ENCODE results near the gene APMAP.

APMAP gene

DNA sequence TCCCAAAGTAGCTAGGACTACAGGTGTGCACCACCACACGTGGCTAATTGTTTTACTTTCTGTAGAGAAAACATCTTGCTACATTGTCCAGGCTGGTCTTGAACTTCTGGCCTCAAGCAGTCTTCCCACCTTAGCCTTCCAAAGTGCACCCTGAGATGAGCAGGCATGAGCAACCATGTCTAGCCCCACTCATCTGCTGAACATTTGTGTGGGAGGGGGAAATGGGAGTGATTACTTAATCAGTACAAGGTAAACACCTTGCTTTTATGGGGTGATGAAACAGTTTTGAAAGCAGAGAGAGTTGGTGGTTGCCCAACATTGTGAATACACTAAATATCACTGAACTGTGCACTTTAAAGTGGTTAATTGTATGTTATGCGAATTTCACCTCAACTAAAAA, 5.3 kb downstream of the APMAP start:
- no peak for DNase-seq (ENCODE audit: low spot score)

DNA sequence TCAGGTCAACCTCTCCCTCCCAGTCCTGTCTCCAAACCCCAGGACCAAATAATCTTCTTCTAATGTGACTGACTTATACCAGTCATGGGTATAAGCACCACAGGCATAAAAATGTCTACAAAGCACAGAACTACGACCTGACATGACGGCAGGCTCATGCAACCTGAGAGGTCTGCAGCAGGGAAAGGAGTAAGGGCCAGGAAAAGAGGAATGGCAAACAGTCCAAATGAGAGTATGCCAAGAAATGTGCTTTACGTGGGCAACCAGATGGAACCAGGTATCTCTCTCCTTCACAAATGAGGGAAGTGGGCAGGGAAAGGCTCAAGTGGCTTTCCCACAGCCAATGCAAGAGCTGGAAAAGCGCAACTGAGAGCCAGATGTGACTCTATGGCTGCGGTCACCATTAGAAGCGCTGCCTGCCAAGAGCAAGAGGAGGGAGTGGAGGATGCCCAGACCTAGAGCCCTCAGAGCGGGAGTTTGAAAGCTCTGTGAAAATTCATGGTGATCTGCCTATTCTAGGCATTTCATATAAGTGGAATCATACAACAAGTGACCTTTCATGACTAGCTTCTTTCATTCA, 6.0 kb downstream of the APMAP start:
- peak; percentile 62 for DNase-seq (ENCODE audit: low spot score)

- peak; percentile 35 for DNase-seq (ENCODE audit: low spot score)
Observed at GRCh38 chr20:24985802-24986201, 6.7 kb downstream of the APMAP start.

GRCh38 chr20:24984961-24985640, 7.5 kb downstream of the APMAP start:
- no peak for DNase-seq (ENCODE audit: low spot score)

GRCh38 chr20:24983896-24984295, 8.7 kb downstream of the APMAP start:
- DNase-seq (ENCODE audit: low spot score), result no peak

DNA sequence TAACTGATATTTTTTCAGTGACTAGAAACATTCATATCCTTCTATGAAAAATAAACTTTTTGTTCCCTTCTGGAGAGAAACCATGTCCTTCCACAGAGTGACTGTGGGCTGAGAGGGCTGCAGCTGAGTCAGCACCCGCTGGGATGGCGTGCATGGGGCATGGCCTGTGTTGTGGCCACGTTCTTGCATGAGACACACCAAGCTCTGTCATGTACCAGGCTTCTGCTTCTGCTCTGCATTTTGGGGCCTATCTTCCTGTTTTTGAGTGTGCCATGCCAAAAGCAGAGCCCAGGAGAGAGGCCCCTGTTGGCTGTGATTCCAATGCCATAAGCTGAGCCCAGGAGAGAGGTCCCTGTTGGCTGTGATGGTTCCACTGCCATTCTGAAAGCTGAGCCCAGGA, 10.8 kb downstream of the APMAP start:
- DNase-seq (ENCODE audit: low spot score), result no peak

DNA sequence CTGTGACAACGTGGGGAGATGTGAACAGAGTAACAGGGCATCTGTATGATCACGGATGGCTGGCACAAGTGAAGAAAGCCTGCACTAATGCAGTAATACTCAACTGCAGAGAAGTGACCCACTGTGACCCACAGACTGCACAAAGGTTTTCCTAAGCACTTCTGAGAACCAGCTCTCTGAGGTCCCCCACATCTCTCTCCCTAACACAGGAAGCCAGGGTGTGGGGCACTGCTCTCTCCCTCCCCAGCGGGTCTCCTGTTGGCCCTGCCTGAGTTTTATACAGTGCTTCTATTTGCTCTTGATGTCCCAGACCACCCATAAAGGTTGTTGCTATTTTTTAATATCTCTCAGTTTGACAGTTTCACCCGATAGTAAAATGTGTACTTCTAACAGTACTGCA, 11.3 kb downstream of the APMAP start:
- no peak for DNase-seq (ENCODE audit: low spot score)

DNA sequence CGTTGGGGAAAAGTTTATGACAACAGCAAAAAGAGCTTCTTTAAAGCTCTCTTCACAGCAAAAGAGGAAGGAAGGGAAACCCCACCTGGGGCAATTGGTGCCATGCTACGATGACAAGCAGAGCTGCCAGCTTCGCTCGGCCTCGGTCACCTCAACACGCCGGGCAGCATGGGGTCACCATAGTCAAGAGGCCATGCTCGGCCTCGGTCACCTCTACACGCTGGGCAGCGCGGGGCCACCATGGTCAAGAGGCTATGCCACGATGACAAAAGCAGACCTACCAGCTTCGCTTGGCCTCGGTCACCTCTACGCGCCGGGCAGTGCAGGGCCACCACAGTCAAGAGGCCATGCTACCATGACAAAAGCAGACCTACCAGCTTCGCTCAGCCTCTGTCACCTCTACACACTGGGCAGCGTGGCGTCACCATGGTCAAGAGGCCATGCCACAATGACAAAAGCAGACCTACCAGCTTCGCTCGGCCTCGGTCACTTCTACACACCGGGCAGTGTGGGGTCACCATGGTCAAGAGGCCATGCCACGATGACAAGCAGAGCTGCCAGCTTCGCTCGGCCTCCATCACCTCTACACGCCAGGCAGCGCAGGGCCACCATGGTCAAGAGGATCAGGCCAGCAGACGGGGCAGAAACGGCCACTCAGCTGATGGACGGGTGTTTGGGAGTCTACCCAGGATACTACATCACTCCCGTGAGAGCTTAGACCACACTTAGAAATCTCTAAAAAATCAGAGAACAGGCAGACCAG, 12.1 kb downstream of the APMAP start:
- no peak for DNase-seq (ENCODE audit: low spot score)

DNA sequence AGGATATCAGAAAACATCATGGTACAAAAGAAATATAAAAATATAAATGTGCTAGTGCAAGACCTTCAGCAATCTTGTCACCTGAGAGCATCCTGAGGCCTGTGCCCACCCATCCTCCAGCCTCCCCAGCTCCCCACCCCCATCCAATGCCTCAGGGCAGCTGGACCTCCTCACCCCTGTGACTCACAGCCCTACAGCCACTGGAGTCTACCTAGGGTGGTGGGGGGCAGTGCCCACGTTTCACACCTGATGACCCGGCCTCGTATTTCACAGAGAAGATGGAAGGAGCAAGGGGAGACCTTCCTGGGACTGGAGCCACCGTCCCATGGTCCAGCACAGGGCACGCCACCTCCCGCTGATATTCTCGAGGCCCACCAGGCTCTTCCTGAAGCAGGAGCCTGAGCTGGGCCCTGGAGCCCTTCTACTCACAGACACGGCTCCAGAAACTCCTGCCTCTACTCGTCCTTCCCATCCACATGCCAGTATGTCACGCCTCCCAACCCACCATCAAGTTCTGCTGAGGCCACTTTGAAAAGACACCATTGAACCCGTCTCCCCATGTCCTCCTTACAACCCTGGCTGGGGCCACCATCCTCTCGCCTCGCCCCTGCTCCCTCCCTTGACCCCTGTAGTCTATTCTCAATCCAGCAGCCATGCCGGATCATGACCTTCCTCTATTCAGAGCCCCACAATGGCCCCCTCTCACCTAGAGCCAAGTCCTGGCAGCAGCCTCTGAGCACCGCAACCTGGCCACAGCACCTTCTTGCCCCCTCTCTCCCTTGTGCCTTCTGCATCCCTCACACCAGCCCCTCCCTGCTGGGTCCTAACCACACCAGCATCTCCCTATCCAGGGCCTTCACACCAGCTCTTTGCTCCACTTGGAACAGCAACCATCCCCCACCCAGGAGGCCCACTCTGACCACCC, 13.3 kb downstream of the APMAP start:
- DNase-seq (ENCODE audit: low spot score), result no peak

- no peak for DNase-seq (ENCODE audit: low spot score)
Observed at GRCh38 chr20:24978513-24978912, 14.0 kb downstream of the APMAP start.

DNA sequence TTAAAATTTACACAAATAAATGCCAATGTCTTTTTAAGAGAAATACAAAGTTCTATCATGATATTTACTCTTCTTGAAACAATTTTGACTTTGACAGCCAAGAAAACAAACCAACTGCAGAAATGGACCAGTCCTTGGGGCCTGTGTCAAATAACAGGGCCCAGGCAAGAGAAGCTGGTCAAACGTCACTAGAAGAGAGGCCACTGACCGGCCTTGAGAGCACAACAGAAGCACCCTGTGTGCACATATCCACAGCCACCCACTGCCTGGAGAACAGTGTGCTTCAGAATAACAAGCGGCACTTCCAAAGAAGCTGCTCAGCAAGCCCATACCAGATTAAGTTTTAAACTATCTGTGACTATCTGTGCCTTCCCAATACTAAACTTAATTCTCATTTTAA, 14.8 kb downstream of the APMAP start:
- no peak for DNase-seq (ENCODE audit: low spot score)

GRCh38 chr20:24977336-24977735, 15.2 kb downstream of the APMAP start:
- DNase-seq (ENCODE audit: low spot score), result no peak

GRCh38 chr20:24972341-24972740, 20.2 kb downstream of the APMAP start:
- no peak for DNase-seq (ENCODE audit: low spot score)

GRCh38 chr20:24971376-24972101, 21.0 kb downstream of the APMAP start:
- DNase-seq (ENCODE audit: low spot score), result no peak

DNA sequence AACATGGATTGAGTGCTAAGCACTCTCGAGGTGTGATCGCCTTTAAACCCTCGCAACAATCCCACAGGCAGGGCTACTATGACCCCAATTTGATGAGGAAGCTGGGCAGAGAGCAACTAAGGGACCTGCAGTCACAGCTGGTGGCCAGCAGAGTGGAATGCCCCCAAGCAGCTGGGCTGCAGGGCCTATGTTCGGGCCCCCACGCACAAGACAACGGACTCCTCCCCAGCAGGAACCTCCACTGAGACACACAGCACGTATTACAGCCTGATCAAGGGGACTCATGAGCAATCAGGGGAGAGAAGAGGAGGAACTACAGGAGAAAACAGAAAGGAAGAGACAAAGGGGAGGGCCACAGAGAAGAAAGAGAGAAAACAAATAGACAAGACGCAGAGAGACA, 21.8 kb downstream of the APMAP start:
- no peak for DNase-seq (ENCODE audit: low spot score)

DNA sequence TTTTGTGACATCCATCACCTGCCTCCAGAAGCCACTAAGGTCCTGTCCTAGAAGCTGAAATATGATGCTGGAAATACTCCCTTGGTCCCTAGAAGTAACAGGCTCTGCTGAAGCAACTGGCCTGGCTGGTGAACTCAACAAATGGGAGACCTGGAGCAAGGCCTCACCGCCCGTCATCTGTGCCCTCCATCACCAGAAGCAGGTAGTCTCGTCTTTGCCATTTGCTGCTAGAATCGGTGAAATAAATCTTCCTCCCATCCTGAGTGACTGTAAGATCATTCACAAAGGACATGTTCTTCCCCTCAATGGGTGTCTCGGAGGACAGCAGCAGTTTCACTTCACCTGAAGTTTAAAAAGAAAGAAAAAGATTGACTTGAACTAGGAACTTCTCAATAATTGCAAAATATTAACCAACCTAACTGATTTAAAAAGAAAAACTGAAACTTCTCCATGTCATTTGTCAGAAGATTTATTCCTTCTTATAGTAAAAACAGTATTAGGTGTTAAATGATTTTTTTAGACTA, 22.5 kb downstream of the APMAP start:
- no peak for DNase-seq (ENCODE audit: low spot score)

DNA sequence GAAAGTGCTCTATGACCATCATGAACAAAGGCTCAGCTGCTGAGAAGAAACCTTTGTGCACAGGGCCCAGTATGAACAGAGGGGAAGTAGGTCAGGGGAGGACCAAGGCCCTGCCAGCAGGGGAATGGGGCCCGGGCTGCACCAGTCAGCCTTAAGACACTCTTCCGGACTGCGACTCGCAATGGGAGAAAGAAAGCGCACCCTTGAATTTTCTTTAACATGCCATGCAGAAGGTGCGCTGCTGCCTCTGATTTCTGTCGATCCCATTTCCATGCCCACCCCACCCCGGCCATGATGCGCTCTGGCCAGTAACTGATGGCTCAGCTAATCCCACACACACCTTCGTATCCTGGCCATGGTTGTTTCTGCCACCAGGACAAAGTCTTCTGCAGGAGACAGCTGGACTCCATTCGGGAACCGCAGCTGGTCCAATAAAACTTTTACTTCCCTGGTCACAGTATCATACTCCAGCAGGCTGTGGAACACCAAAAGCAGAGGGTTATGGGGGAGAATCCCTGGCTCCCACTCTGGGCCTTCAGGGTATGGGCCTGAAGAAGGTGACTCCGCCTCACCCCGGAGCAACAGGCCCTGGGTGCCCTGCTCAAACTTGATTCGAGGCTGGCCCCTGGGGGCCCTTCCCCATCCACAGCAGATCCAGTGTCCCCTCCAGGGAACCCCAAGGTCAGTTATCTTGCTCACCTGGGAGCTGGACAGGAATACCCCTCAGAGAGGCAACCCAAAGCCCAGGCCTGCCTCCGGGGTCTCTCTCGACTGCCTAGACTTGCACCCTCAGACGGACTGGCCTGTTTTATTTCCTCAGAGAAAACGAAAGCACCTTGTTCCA, 23.1 kb downstream of the APMAP start:
- DNase-seq (ENCODE audit: low spot score), result no peak

- DNase-seq (ENCODE audit: low spot score), result peak; percentile 36
Observed at GRCh38 chr20:24968278-24968800, 24.2 kb downstream of the APMAP start.

DNA sequence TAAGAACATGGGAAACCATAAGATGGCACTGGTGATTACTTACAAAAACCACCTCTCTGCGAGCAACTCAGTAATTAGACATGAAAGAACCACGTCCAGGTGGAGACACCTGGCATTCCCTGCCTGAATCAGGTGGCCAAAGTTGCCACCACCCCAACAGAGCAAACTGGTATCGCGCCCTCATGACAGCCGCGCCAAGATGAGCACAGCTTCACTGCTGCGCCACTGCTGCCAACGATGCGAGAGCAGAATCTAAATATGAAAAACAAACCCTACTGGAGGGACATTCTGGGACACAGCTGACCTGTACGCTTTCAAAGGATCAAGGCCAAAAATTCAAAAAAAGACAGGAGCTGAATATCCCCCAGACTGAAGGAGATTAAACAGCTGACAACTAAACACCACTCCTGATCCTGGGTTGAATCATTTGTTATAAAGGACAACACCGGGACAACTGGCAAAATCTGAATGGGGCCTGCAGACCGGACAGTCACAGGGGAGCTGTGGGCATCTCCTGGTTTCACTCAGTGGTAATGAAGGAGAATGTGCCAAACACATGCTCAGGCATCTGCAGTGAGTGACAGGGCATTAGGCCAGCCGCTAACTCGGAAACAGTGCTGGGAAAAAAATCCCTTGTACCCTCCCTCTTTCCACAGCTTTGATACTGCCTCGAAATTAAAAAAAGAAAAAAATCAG, 26.1 kb downstream of the APMAP start:
- DNase-seq (ENCODE audit: low spot score), result peak; percentile 48

Measured in cerebellar cortex (tissue), 1 donor.